ENCODE data around the gene GYG2.

- no peak for TF ChIP-seq CTCF (IDR thresholded peaks at IDR 0.05; ENCODE audit: low read depth, low read length)
- no peak for TF ChIP-seq POLR2A (IDR thresholded peaks at IDR 0.05; ENCODE audit: extremely low read depth, insufficient read length)
- TF ChIP-seq MYC (IDR thresholded peaks at IDR 0.05; ENCODE audit: low read depth, low read length): no peak
- no peak for TF ChIP-seq MAX (IDR thresholded peaks at IDR 0.05; ENCODE audit: low read depth, low read length)
Measured at GRCh38 chrX:2840961-2841360, 12.2 kb downstream of the GYG2 start.
